Osteocyte (in vitro differentiated cells): Measurements from ENCODE around the gene RALGAPB. TPM values are rescaled to one million over a fixed set of nuclear protein-coding genes. Genes with fewer than 3 reads are reported as not detected.

Experiments
- DNase-seq: peaks from one replicate; pipeline ENCODE4 v3.0.0; 2021; ENCODE audit warnings: mixed read lengths; ENCODE audit not compliant: unreplicated experiment; ENCODE audit errors: extremely low spot score
- H3K27ac Mint-ChIP-seq: one replicate; pipeline ENCODE4 v1.8.0; 2021; ENCODE audit warnings: mild to moderate bottlenecking, mixed read lengths; ENCODE audit not compliant: unreplicated experiment
- H3K27me3 Mint-ChIP-seq: one replicate; pipeline ENCODE4 v1.8.0; 2021; ENCODE audit warnings: mixed read lengths; ENCODE audit not compliant: unreplicated experiment
- H3K36me3 Mint-ChIP-seq: one replicate; pipeline ENCODE4 v1.8.0; 2021; ENCODE audit warnings: mixed read lengths; ENCODE audit not compliant: unreplicated experiment
- H3K4me1 Mint-ChIP-seq: one replicate; pipeline ENCODE4 v1.8.0; 2021; ENCODE audit warnings: mixed read lengths; ENCODE audit not compliant: unreplicated experiment
- H3K4me3 Mint-ChIP-seq: one replicate; pipeline ENCODE4 v1.8.0; 2021; ENCODE audit warnings: mild to moderate bottlenecking, moderate library complexity, mixed read lengths; ENCODE audit not compliant: unreplicated experiment
- H3K9me3 Mint-ChIP-seq: one replicate; pipeline ENCODE4 v1.8.0; 2021; ENCODE audit warnings: mixed read lengths; ENCODE audit not compliant: unreplicated experiment
- total RNA-seq: library from RNA; stranded (reverse); gene quantifications from 2 replicates; pipeline ENCODE4 v1.2.1, GENCODE V29; 2021
- TF ChIP-seq, protein P1 (sequence below): fragments of 200-600 bp; sonication (generic); IDR thresholded peaks from 2 replicates; pipeline ENCODE4 v1.5.0; 2021; ENCODE audit warnings: antibody characterized with exemption, mild to moderate bottlenecking, moderate library complexity

Gene RALGAPB
- total RNA-seq, 1 donor from 2014 or later: 36.8 TPM

DNA sequence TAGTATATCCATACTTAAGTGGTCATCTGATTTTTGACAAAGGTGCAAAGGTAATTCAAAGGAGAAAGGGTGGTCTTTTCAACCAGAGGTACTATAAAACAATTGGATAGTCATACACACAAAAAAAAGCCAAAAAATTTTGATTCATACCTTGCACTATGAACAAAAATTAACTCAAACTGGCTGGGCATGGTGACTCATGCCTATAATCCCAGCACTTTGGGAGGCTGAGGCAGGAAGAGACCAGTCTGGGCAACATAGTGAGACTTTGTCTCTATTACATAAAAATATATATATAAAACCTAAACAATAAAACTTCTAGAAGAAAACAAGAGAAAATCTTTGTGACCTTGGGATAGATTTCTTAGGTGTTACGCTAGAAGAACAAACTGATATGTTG lies 64.5 kb downstream of the RALGAPB start:
- no peak overlapping the region for H3K27ac Mint-ChIP-seq
- no peaks in the 10 kb centered on the region for H3K27me3 Mint-ChIP-seq
- DNase-seq: no peak
- H3K9me3 Mint-ChIP-seq: no peaks in the 10 kb centered on the region
- no peaks in the 10 kb centered on the region for H3K4me1 Mint-ChIP-seq
- H3K36me3 Mint-ChIP-seq: peaks cover 69% of the 10 kb centered on the region
- H3K4me3 Mint-ChIP-seq: no peak overlapping the region
- TF ChIP-seq, protein P1, sequence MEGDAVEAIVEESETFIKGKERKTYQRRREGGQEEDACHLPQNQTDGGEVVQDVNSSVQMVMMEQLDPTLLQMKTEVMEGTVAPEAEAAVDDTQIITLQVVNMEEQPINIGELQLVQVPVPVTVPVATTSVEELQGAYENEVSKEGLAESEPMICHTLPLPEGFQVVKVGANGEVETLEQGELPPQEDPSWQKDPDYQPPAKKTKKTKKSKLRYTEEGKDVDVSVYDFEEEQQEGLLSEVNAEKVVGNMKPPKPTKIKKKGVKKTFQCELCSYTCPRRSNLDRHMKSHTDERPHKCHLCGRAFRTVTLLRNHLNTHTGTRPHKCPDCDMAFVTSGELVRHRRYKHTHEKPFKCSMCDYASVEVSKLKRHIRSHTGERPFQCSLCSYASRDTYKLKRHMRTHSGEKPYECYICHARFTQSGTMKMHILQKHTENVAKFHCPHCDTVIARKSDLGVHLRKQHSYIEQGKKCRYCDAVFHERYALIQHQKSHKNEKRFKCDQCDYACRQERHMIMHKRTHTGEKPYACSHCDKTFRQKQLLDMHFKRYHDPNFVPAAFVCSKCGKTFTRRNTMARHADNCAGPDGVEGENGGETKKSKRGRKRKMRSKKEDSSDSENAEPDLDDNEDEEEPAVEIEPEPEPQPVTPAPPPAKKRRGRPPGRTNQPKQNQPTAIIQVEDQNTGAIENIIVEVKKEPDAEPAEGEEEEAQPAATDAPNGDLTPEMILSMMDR: no peak

DNA sequence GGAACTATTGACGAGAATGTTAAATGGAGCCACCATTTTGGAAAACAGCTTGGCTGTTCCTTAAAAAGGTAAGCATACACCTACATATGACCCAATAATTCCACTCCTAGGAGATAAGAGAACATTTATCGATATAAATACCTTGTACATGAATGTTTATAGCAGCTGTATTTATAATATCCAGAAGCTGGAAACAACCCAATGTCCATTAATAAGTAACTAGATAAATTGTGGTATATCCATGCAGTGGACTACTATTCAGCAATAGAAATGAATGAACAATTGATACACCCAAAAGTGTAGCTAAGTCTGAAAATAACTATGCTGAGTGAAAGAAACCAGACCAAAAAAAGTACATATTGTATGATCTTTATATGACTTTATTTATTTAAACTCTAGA lies 66.1 kb downstream of the RALGAPB start:
- Mint-ChIP-seq H3K4me3 (no peak overlapping the region), H3K27ac (no peak overlapping the region), H3K9me3 (no peaks in the 10 kb centered on the region), H3K36me3 (peaks cover 67% of the 10 kb centered on the region), H3K27me3 (no peaks in the 10 kb centered on the region), H3K4me1 (no peaks in the 10 kb centered on the region)
- TF ChIP-seq, protein P1: no peak
- DNase-seq: no peak

DNA sequence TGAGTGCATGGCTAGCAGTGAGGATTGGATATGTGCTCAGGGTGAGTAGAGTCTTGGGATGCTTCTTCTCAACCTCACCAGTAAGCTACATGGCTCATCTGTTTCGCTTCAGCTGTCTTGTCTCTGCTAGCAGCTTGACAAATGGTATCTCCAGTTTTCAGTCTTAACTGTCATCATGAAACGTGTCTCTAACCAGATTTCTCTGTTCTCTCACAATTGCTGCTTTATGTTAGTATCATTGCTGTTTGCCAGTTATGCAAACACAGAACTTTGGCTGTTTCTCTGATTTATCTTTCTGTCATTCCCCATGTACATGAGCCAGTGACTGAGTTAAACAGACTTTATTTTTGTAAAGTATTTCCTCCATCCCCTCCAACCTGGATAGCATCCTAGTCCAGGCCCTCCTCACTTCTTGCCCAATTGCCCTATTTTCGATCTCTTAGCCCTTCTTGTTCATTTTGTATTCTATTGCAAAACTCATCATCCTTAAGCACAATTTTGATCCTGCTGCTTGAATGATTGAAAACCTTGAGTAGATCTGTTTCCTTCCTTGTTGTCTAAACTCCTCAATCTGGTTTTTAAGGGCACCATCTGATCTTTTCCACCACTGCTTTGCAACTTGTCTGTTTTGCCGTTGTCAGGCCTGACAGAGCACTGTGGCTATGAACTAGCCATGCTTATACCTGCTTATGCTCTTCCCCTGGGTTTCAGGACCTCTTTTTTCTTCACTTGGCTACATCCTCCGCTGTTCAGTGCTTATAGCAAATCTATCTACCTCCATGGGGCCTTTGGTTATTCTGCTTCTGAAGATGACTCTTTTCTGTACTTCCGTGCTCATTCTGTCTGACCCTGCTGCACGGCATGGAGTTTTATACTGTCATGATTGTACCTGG lies 70.6 kb downstream of the RALGAPB start:
- H3K4me3 Mint-ChIP-seq: no peak overlapping the region
- no peak overlapping the region for H3K27ac Mint-ChIP-seq
- H3K9me3 Mint-ChIP-seq: no peaks in the 10 kb centered on the region
- DNase-seq: no peak
- H3K4me1 Mint-ChIP-seq: no peaks in the 10 kb centered on the region
- no peaks in the 10 kb centered on the region for H3K27me3 Mint-ChIP-seq
- H3K36me3 Mint-ChIP-seq: peaks cover 67% of the 10 kb centered on the region
- TF ChIP-seq, protein P1: no peak

DNA sequence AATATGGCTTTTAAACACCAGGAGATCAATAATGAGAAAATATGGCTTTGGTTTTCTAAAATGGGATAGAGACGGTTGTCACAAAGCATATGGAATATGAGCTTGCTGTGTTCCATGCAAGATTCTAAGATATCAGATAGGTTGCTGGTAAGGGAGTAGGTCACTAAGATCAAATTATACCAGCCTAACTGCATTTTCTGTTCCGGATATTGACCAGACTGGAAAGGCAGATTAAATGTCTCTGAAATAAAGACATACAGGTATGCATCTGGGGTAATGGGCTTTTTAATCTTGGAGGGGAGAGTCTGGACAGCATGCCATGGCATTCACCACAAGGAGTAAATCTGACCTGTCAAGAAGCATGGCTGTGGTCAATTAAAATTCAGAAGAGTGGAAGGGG lies 73.1 kb downstream of the RALGAPB start:
- TF ChIP-seq, protein P1: no peak
- Mint-ChIP-seq H3K4me3 (no peak overlapping the region), H3K4me1 (no peaks in the 10 kb centered on the region), H3K27me3 (no peaks in the 10 kb centered on the region), H3K36me3 (peaks cover 61% of the 10 kb centered on the region), H3K27ac (no peak overlapping the region), H3K9me3 (no peaks in the 10 kb centered on the region)
- DNase-seq: no peak

DNA sequence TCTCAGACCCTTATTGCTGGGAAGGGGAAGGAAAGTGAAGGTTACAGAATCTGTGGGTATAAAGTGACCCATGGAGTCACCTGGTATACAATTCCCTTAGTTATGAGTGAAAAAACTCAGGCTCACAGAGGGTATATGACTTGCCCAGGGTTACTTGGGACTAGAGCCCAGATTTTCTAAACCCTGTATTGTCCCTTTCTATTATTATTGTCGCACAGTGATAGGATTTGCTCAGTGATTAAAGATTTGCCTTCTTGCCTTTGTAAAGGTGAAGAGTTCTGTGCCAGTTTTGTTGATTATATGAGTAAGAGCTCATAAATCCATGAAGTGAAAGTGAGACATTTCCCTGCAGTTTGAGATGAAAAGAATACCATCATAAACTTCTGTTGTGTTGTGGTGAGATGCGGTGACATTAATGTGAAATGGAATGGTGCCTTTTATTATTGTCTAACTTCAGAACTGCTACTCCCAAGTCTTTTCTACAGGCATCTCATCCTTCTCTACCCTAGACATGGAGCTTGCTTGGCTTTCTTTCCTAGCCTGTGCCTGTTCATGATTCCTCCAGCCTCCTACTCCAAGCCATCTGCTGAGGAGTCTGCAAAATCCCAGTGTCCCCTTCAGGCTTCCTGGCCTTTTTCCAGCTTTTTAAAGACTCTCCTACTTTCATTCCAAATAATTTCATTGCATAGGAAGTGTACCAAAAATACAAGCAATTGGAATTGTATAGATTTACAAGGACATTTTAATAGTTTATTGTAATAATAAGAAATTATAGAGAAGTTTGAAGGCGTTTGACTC lies 74.8 kb downstream of the RALGAPB start:
- H3K27ac Mint-ChIP-seq: no peak overlapping the region
- H3K4me1 Mint-ChIP-seq: no peaks in the 10 kb centered on the region
- H3K27me3 Mint-ChIP-seq: no peaks in the 10 kb centered on the region
- no peaks in the 10 kb centered on the region for H3K9me3 Mint-ChIP-seq
- H3K4me3 Mint-ChIP-seq: no peak overlapping the region
- peaks cover 44% of the 10 kb centered on the region for H3K36me3 Mint-ChIP-seq
- TF ChIP-seq, protein P1: no peak
- DNase-seq: no peak
